ENCODE results near the gene DYSF. TPM values are rescaled to one million over a fixed set of nuclear protein-coding genes. Genes with fewer than 3 reads are reported as not detected.

DYSF gene
- polyA plus RNA-seq, 1 of the 3 experiments (the other 2 are of a cell fraction) = 0.10 TPM

DNA sequence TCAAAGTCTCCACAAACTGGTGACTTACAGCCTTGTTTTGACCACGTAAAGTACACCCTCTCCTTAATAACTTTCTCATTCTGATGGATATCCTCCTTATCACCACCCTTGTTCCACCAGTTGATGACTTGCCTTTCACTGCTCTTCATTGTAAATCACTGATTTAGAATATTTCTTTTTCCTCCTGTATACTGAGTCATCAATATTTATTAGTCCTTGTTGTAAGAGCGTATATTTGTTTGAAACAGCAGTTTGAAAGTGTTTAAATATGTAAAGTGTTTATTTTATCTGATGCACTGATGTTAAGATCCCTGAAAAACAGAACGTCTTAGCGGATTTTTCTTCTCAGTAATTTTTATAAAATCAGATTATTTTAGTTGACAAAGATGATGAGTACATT lies 34.2 kb upstream of the DYSF start:
- TF ChIP-seq YY1 (IDR thresholded peaks at IDR 0.05; ENCODE audit: low read depth) (no peak), FOXJ3 (CRISPR knock-in tag; IDR thresholded peaks at IDR 0.05) (no peak), TAF1 (IDR thresholded peaks at IDR 0.05; ENCODE audit: borderline replicate concordance, low read depth, low read length) (no peak), MEF2A (IDR thresholded peaks at IDR 0.05; ENCODE audit: borderline replicate concordance, low read depth) (no peak), USF2 (IDR thresholded peaks at IDR 0.05; ENCODE audit: borderline replicate concordance, low read depth, low read length) (no peak), RXRA (IDR thresholded peaks at IDR 0.05; ENCODE audit: borderline replicate concordance, low read depth) (no peak)
- TF ChIP-seq, protein P1, sequence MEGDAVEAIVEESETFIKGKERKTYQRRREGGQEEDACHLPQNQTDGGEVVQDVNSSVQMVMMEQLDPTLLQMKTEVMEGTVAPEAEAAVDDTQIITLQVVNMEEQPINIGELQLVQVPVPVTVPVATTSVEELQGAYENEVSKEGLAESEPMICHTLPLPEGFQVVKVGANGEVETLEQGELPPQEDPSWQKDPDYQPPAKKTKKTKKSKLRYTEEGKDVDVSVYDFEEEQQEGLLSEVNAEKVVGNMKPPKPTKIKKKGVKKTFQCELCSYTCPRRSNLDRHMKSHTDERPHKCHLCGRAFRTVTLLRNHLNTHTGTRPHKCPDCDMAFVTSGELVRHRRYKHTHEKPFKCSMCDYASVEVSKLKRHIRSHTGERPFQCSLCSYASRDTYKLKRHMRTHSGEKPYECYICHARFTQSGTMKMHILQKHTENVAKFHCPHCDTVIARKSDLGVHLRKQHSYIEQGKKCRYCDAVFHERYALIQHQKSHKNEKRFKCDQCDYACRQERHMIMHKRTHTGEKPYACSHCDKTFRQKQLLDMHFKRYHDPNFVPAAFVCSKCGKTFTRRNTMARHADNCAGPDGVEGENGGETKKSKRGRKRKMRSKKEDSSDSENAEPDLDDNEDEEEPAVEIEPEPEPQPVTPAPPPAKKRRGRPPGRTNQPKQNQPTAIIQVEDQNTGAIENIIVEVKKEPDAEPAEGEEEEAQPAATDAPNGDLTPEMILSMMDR (IDR thresholded peaks at IDR 0.05) = no peak
- H3K36me3 ChIP-seq (replicated peaks in 1 of 2; ENCODE audit: control insufficient read depth in 1 of 2, insufficient read depth in 2 of 2, low read length in 1 of 2) = peaks cover 44 to 58% of the 10 kb centered on the region in 2 experiments
- peaks cover 4% of the 10 kb centered on the region for H3F3A ChIP-seq (replicated peaks; ENCODE audit: insufficient read depth)
- no peaks in the 10 kb centered on the region for H3K27me3 ChIP-seq (ENCODE audit: insufficient read depth)
- H3K9me2 ChIP-seq = no peaks in the 10 kb centered on the region
- H3K4me3 ChIP-seq (ENCODE audit: low read depth in 2 of 2, low read length in 1 of 2) = no peak overlapping the region
- no peak for DNase-seq
- ChIA-PET CTCF (interaction anchor here (1.0 kb wide), 1 partner anchor 45 kb away, joined by 3 read pairs; no protein-coding TSS in a partner anchor), POLR2A (no interaction called here)
- H2AFZ ChIP-seq (ENCODE audit: low read depth) = no peak overlapping the region
- WGBS (ENCODE audit: low lambda C conversion rate) = 95% methylated on average over 4 of the region's 4 CpGs
- H3K27ac ChIP-seq (ENCODE audit: low read depth in 2 of 2, low read length in 1 of 2) = no peak overlapping the region
- H3K79me2 ChIP-seq (ENCODE audit: insufficient read depth) = no peaks in the 10 kb centered on the region
- no peaks in the 10 kb centered on the region for H3K9me3 ChIP-seq
- H3K4me1 ChIP-seq (ENCODE audit: control insufficient read depth in 1 of 2, insufficient read depth in 2 of 2, low read depth in 1 of 2, low read length in 1 of 2) = no peaks in the 10 kb centered on the region; a peak in 1 of 4 replicates
- H4K20me1 ChIP-seq (ENCODE audit: insufficient read depth) = no peaks in the 10 kb centered on the region
- H3K9ac ChIP-seq = no peak overlapping the region
- H3K4me2 ChIP-seq = no peak overlapping the region

GRCh38 chr2:71419976-71420375 lies 33.4 kb upstream of the DYSF start:
- no peaks in the 10 kb centered on the region; a peak in 1 of 4 replicates for H3K4me1 ChIP-seq (ENCODE audit: control insufficient read depth in 1 of 2, insufficient read depth in 2 of 2, low read depth in 1 of 2, low read length in 1 of 2)
- TF ChIP-seq TEAD4 (IDR thresholded peaks at IDR 0.05; ENCODE audit: borderline replicate concordance, insufficient read depth) (no peak), RFX5 (IDR thresholded peaks at IDR 0.05; ENCODE audit: low read length) (no peak), CHD2 (IDR thresholded peaks at IDR 0.05; ENCODE audit: low read length, partially characterized antibody) (no peak), GATA2 (CRISPR knock-in tag; IDR thresholded peaks at IDR 0.05) (no peak), RCOR1 (IDR thresholded peaks at IDR 0.05; ENCODE audit: low read length) (no peak), YY1 (IDR thresholded peaks at IDR 0.05; ENCODE audit: low read depth) (no peak), SMC3 (IDR thresholded peaks at IDR 0.05; ENCODE audit: low read depth, low read length) (no peak), FOXJ3 (CRISPR knock-in tag; IDR thresholded peaks at IDR 0.05) (no peak), SIN3A (IDR thresholded peaks at IDR 0.05; ENCODE audit: borderline replicate concordance, low read depth, low read length) (no peak), TAF1 (IDR thresholded peaks at IDR 0.05; ENCODE audit: borderline replicate concordance, low read depth, low read length) (no peak), USF1 (IDR thresholded peaks at IDR 0.05; ENCODE audit: borderline replicate concordance, low read depth) (no peak)
- TF ChIP-seq, protein P2, sequence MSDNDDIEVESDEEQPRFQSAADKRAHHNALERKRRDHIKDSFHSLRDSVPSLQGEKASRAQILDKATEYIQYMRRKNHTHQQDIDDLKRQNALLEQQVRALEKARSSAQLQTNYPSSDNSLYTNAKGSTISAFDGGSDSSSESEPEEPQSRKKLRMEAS (IDR thresholded peaks at IDR 0.05; ENCODE audit: low read depth) = no peak
- TF ChIP-seq, protein P3, sequence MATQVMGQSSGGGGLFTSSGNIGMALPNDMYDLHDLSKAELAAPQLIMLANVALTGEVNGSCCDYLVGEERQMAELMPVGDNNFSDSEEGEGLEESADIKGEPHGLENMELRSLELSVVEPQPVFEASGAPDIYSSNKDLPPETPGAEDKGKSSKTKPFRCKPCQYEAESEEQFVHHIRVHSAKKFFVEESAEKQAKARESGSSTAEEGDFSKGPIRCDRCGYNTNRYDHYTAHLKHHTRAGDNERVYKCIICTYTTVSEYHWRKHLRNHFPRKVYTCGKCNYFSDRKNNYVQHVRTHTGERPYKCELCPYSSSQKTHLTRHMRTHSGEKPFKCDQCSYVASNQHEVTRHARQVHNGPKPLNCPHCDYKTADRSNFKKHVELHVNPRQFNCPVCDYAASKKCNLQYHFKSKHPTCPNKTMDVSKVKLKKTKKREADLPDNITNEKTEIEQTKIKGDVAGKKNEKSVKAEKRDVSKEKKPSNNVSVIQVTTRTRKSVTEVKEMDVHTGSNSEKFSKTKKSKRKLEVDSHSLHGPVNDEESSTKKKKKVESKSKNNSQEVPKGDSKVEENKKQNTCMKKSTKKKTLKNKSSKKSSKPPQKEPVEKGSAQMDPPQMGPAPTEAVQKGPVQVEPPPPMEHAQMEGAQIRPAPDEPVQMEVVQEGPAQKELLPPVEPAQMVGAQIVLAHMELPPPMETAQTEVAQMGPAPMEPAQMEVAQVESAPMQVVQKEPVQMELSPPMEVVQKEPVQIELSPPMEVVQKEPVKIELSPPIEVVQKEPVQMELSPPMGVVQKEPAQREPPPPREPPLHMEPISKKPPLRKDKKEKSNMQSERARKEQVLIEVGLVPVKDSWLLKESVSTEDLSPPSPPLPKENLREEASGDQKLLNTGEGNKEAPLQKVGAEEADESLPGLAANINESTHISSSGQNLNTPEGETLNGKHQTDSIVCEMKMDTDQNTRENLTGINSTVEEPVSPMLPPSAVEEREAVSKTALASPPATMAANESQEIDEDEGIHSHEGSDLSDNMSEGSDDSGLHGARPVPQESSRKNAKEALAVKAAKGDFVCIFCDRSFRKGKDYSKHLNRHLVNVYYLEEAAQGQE (IDR thresholded peaks at IDR 0.05; ENCODE audit: low read depth, low read length) = no peak
- H3K27ac ChIP-seq (ENCODE audit: low read depth in 2 of 2, low read length in 1 of 2) = no peak overlapping the region
- WGBS (ENCODE audit: low lambda C conversion rate) = 89% methylated on average over 1 of the region's 1 CpG
- no peaks in the 10 kb centered on the region for H3K9me2 ChIP-seq
- no peaks in the 10 kb centered on the region for H3K9me3 ChIP-seq
- H3K4me3 ChIP-seq (ENCODE audit: low read depth in 2 of 2, low read length in 1 of 2) = no peak overlapping the region
- H3K9ac ChIP-seq = no peak overlapping the region
- H3K36me3 ChIP-seq (replicated peaks in 1 of 2; ENCODE audit: control insufficient read depth in 1 of 2, insufficient read depth in 2 of 2, low read length in 1 of 2) = peaks cover 52 to 66% of the 10 kb centered on the region in 2 experiments
- no peaks in the 10 kb centered on the region for H4K20me1 ChIP-seq (ENCODE audit: insufficient read depth)
- H3K27me3 ChIP-seq (ENCODE audit: insufficient read depth) = no peaks in the 10 kb centered on the region
- ChIA-PET POLR2A (no interaction called here), CTCF (no interaction called here)
- peaks cover 4% of the 10 kb centered on the region for H3F3A ChIP-seq (replicated peaks; ENCODE audit: insufficient read depth)
- no peaks in the 10 kb centered on the region for H3K79me2 ChIP-seq (ENCODE audit: insufficient read depth)
- DNase-seq = no peak
- no peak overlapping the region for H3K4me2 ChIP-seq
- no peak overlapping the region for H2AFZ ChIP-seq (ENCODE audit: low read depth)
